SHP77 (cell line): ENCODE results near the gene ZNF732.
"Not testable (repeated sequence)": the region's sequence is repeated elsewhere in the genome, so short reads cannot be mapped to it uniquely, and the experiment has no call there.

Experiments used
- DNase-seq, 2 experiments: peaks; one replicate each; lab custom pipeline; 2025; lab: John Stamatoyannopoulos, UW

ZNF732 gene

GRCh38 chr4:253936-254756 lies 51.1 kb downstream of the ZNF732 start:
- no peak for DNase-seq

- DNase-seq: no peak
Measured at GRCh38 chr4:252065-252601, 53.1 kb downstream of the ZNF732 start.

- peak in 1 of 2 experiments; percentile 34 for DNase-seq
Measured at GRCh38 chr4:244471-244870, 60.8 kb downstream of the ZNF732 start.

- DNase-seq: no peak
Measured at GRCh38 chr4:243426-243825, 61.8 kb downstream of the ZNF732 start.

GRCh38 chr4:242121-242848 lies 63.0 kb downstream of the ZNF732 start:
- DNase-seq: peak; percentile 34 to 40

GRCh38 chr4:241411-241810 lies 63.9 kb downstream of the ZNF732 start:
- not testable (repeated sequence) for DNase-seq

- DNase-seq: no peak
Measured at GRCh38 chr4:236028-236427, 69.2 kb downstream of the ZNF732 start.

GRCh38 chr4:234178-234577 lies 71.1 kb downstream of the ZNF732 start:
- no peak for DNase-seq

- DNase-seq: no peak
Measured at GRCh38 chr4:223913-224497, 81.3 kb downstream of the ZNF732 start.
